HT-29 (cell line): ENCODE measurements around the gene IRF1. TPM values are rescaled to one million over a fixed set of nuclear protein-coding genes. Genes with fewer than 3 reads are reported as not detected.
A peak's percentile ranks its signal among the peaks of the same experiment; 100 is the strongest.
"Not testable (repeated sequence)": the region's sequence is repeated elsewhere in the genome, so short reads cannot be mapped to it uniquely, and the experiment has no call there.

Source experiments
- DNase-seq: peaks from one replicate; pipeline ENCODE4 v3.0.0-alpha.2; 2015; ENCODE audit warnings: low spot score
- total RNA-seq: library from RNA; depleted of rRNA; stranded (reverse); fragments of >200 nt; shearing (Covaris generic); gene quantifications from 2 replicates; pipeline ENCODE4 v1.2.3, GENCODE V29; 2014

IRF1 gene
- total RNA-seq, 1 experiment from 2014 or later: 58.7 TPM

- no peak for DNase-seq
Observed at GRCh38 chr5:132487095-132487428, 3.5 kb downstream of the IRF1 start.

GRCh38 chr5:132486318-132487094, 4.1 kb downstream of the IRF1 start:
- DNase-seq: no peak

- DNase-seq: no peak
Observed at GRCh38 chr5:132485641-132486317, 4.8 kb downstream of the IRF1 start.

GRCh38 chr5:132484876-132485640, 5.5 kb downstream of the IRF1 start:
- not testable (repeated sequence) for DNase-seq

GRCh38 chr5:132484391-132484725, 6.2 kb downstream of the IRF1 start:
- no peak for DNase-seq

- no peak for DNase-seq
Observed at GRCh38 chr5:132483661-132484390, 6.7 kb downstream of the IRF1 start.

GRCh38 chr5:132483101-132483500, 7.5 kb downstream of the IRF1 start:
- no peak for DNase-seq

- DNase-seq: no peak
Observed at GRCh38 chr5:132481596-132482211, 8.9 kb downstream of the IRF1 start.

- DNase-seq: peak; percentile 12
Observed at GRCh38 chr5:132480893-132481595, 9.5 kb downstream of the IRF1 start.

GRCh38 chr5:132480546-132480892, 10.1 kb downstream of the IRF1 start:
- no peak for DNase-seq

- no peak for DNase-seq
Observed at GRCh38 chr5:132480042-132480441, 10.5 kb downstream of the IRF1 start.

- DNase-seq: no peak
Observed at GRCh38 chr5:132479111-132479951, 11.2 kb downstream of the IRF1 start.

- DNase-seq: no peak
Observed at GRCh38 chr5:132478366-132478871, 12.2 kb downstream of the IRF1 start.

- DNase-seq: no peak
Observed at GRCh38 chr5:132477784-132478365, 12.7 kb downstream of the IRF1 start.

GRCh38 chr5:132476876-132477781, 13.4 kb downstream of the IRF1 start:
- DNase-seq: no peak

- DNase-seq: no peak
Observed at GRCh38 chr5:132475987-132476875, 14.3 kb downstream of the IRF1 start.

GRCh38 chr5:132475497-132475882, 15.1 kb downstream of the IRF1 start:
- DNase-seq: no peak
